Ecto neural progenitor cell (in vitro differentiated cells): ENCODE data around the gene GULP1.

ENCODE experiments used
- DNase-seq: peaks from one replicate; pipeline ENCODE4 v3.0.0-alpha.2; 2018; ENCODE audit warnings: low spot score

GULP1 gene

DNA sequence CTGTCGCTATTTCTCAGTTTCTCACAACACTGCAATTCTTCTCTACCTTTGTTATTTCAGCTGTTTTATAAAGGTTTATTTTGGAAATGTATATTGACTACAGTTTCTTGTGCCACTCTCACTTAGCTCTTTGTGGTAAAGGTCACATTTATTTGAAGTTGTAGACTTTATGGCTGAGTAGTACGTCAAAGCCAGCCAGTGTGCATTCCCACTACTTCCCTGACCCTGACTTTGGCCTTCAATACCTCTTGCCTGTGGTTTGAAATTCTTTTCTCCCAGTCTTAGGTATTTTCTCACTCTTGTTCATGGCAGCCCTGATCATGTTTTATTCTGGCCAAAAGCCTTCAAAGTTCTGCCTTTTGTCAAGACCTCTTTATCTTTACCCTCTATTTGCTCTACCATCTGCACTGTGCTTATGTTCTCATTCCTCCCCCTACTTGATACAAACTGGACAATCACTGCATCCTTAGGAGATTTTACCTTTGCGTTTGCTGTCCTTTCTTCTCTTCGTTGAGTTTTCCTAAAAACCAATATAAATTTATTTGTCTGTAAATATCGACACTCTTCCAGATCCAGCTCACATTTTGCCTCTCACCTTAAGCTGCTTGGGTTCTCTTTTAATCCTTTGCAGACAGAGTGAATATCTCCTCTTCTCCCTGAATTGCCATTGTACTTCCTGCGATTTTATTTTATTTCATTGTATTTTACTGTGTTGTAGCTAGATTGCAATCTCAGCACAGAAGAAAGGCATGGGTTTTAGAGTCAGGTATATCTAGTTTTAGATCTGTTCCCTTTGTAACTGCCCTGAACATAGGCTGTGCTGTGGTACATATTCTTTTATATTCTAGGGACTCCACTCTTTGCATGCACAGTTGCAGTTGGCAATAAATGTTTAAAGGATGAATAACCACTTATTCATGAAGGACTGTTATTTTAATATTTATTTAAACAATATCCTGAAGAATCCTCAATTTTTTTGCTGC is 31.2 kb downstream of the GULP1 start:
- no peak for DNase-seq

DNA sequence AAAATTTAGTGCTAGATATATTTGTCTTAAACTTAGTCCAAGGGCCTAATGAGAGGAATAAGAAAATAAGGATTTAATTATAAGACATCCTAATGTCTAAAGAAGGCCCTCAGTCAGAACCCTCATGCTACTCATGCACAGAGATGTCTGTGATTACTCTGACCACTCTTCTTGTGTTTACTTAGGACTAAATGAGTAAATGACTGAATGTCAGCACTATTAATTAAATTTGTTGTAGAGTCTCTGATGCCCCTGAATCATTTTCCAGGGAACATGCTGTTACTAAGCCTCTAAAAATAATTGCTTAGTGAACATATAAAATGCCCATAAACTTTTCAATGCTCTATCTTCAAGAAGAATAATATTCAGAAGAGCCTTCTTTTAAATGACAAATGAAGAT is 32.4 kb downstream of the GULP1 start:
- DNase-seq = no peak

GRCh38 chr2:188326290-188326668 is 34.6 kb downstream of the GULP1 start:
- no peak for DNase-seq

DNA sequence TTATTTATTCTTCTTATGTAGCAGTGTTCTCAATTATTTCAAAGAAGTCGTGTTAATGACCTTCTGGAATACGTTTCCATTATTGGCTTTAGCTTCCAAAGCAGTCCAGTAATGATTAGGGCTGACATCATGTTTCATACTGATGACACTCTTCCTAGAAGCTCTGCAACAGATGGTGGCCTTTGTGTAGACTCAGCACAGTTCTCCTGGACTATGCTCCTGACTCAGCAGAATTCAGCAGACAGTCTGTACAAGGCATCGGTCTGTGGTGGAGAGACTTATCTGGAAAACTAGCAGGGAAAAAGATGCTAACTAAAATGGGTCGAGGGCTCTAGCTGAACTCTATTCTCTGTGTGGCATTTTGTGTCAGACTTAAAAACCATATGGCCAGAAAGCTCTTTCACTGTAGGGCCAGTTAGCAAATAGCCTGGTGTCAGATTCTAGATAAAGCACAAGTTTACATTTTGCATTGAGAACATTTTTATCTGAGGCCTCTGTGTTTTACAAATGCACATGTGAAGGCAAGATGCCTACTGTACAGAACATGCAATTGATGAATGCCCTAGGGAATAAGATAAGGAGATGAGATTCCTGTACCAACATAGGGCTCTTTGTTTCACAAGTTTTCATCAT is 35.1 kb downstream of the GULP1 start:
- no peak for DNase-seq

GRCh38 chr2:188327518-188328213 is 36.0 kb downstream of the GULP1 start:
- no peak for DNase-seq

- DNase-seq = no peak
Observed at GRCh38 chr2:188328419-188328818, 36.7 kb downstream of the GULP1 start.

DNA sequence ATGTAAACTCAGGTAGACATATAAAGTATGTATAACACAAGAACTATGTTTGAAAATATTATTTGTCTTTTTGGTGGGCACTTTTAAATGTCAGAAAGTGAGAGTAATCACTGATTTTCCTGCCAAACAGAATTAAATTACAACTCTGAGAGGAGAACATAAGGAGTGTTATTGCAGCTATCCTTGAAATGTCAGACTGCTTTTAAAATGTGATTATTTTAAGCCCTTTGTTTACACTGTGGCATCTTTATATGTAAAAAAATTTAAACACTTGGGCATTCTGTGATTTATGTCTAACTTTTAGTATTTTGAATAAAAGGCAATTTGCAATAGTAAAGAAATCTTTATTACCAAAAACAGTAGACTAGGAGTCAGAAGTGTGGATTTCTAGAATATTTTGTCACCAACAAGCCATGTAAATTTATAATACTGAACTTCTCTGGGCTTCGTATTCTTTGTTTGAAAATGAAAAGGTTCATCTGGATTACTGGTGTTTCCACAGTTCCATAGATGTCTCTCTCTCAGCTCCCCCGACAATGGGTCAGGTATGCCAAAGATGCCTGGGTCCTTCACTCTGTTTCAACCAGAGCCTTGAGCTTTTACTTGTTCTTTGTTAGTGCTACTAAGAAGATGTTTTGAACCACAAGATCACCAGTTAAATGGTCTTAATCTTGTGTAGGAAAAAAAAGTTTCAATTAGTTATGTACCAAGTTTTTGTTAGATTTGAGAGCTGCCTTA is 38.8 kb downstream of the GULP1 start:
- DNase-seq = no peak

DNA sequence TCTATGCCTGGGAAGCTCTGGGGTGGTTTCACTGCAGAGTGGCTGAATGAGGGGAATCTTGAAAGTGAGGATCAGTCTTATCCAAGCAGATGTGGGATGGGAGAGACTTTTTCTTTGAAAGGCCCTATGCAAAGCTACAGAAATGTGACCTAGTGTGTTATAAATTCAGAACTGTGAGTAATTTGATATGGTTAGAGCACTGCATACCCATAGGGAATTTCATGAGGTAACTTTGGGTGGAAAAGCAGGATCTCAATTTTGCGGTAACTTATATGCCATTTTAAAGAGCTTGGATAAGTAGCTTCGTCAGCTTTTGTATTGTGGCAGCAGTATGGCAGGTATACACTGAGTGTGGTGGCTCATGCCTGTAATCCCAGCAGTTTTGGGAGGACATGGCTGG is 40.9 kb downstream of the GULP1 start:
- DNase-seq = no peak

GRCh38 chr2:188333751-188334524 is 42.3 kb downstream of the GULP1 start:
- DNase-seq = peak; percentile 79

DNA sequence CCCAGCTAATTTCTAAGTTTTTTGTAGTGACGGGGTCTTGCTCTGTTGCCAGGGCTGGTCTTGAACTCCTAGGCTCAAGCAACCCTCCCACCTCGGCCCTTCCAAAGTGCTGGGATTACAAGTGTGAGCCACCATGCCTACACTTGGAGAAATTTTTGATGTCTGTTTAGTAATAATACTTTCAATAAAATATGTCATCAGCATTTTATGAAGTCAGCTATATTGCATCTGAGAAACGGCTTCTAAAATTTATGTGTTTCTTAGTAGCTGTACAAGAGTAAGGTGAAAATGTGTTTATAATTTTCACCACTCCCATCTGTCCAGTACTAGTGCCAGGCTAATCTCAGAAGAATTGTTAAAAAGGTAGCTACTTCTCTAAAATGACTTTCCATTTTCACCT is 46.8 kb downstream of the GULP1 start:
- no peak for DNase-seq

GRCh38 chr2:188340257-188340656 is 48.6 kb downstream of the GULP1 start:
- no peak for DNase-seq

- DNase-seq = no peak
Observed at GRCh38 chr2:188345020-188345419, 53.3 kb downstream of the GULP1 start.

DNA sequence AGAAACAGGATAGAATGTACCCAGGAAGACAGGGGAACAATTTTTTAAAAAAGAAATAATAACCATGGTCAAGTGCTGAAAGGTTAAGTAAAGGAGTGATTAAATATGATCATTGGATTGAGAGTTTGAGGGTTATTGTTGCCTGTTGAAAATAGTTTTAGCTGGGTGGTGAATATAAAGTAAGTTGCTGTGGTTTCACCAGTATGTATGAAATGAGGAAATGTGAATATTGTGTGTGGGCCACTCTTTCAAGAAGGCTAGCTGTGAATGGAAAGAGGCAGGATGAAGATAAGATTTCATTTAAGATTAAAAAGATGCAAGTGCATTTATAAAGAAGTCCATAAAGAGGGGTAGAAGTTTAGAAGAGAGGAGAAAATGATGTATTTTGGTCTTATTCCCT is 53.8 kb downstream of the GULP1 start:
- DNase-seq = no peak

DNA sequence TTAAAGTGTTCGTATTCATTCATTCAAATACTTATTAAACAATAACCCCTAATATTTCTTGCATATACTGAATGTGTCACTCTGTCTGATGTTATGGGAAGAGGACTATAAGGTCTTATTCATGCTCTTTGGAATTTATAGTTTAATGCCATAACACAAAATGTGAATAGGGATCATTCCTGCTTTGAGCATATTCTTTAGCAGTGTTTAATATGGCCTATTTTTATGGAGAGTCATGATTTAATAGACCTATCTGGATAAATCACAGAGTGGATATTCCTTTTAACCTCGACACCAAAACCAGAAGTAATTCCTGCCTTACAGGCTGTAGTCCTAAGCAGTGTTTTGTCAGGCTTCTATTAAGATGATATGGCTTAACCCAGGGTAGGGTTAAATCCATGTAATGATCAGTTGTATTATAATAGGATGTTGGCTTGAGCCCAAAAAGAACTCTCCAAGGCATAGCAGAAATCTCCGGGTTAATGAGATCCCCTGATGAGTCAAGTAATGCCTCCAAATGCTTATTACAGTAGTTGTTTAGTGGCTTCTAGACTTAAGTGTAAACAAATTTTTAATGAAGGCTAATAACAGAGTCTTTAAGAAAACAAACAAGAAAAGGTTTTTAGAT is 54.3 kb downstream of the GULP1 start:
- no peak for DNase-seq

DNA sequence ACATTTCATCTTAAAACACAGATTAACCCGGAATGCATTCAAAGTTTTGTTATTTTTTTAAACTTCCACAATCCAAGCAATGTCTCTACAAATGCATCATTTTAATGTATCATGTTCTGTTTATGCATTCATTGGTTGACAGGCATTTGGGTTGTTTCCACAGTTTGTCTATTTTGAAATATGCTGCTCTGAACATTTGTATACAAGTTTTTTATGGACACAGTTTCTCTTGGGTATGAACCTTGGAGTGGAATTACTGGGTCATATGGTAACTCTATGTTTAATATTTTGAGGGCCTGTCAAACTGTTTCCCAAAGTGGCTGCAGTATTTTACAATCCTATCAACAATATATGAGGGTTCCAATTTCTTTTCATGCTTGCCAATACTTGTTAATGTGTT is 57.3 kb downstream of the GULP1 start:
- no peak for DNase-seq

- no peak for DNase-seq
Observed at GRCh38 chr2:188353282-188353681, 61.6 kb downstream of the GULP1 start.

DNA sequence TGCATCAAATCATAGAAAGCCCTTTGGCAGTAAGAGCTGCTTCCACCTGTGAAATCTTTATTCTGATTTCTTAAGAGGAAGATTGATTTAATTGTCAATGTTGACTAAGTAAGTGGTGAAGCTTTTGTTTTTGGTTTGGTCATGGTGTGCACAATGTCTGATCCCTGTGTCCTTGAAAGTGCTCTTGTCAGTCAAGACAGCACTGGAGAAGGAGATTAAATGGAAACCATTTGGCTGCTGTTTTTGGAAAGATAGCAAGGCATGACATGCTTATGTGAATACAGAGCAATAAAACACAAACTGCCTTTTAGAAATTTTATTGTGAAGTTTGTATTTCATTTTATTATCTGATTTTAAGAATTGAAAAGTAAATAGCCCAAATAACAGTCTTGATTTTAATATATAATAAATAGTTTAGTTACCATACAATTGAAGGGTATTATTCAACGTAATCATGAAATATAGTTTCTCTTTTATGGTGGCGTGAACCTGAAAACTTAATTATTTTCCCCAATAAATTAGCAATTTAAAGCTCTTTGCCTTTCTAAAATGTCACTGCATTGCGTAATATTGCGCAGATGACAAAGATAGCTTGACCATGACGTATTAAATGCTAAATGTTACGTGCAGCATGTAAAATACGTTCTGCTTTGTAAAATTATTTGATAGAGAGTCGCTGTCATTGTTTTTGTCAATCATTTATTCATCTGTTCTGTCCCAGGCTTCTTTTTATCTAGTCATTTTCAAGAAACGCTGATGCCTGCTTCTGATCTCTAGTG is 69.0 kb downstream of the GULP1 start:
- DNase-seq = no peak

DNA sequence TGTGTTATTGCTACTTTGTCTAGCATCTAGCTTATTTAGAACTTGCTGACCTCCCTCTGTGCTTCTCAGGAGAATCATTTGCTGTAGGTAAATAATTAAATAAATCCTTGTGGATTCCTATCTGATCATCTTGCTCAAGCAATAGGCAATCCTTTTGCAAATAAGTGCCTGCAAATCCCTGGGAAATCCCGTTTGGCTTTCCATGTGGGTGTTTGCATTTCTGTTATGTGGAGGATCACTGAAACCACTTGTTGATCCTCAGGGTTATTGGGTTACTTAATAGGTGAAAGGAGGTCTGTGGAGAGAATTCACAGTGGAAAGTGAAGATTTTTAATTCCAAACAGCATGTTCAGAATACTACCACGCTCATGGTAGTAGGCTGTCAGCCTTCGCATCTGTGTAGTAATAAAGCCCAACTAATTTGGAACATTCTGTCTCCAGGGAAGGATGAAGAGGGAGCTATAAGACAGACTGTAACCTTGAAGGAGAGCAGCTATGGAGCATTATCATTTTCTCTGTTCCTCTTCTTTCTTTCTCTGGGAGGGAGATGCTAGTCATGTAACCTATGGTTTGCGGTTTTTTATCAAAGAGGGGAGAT is 72.5 kb downstream of the GULP1 start:
- no peak for DNase-seq

- DNase-seq = no peak
Observed at GRCh38 chr2:188365058-188365641, 73.5 kb downstream of the GULP1 start.
